AG09319 (cell line): Measurements from ENCODE around the gene LINC01488.

Experiments used
- DNase-seq: peaks from one replicate; pipeline ENCODE4 v3.0.0-alpha.2; 2010; ENCODE audit warnings: low read depth; ENCODE audit errors: extremely low read depth
- CTCF ChIP-seq: IDR thresholded peaks from 2 replicates; pipeline ENCODE4 v1.5.1; 2011; ENCODE audit warnings: low read depth, mild to moderate bottlenecking, inconsistent platforms, low read length, moderate library complexity

The LINC01488 gene

GRCh38 chr11:69504127-69504526, 22.7 kb downstream of the LINC01488 start:
- DNase-seq, result no peak
- no peak for TF ChIP-seq CTCF

GRCh38 chr11:69504576-69505335, 23.3 kb downstream of the LINC01488 start:
- DNase-seq, result no peak
- no peak for TF ChIP-seq CTCF

- DNase-seq, result no peak
- no peak for TF ChIP-seq CTCF
Observed at GRCh38 chr11:69508974-69509373, 27.5 kb downstream of the LINC01488 start.

GRCh38 chr11:69509381-69509780, 27.9 kb downstream of the LINC01488 start:
- TF ChIP-seq CTCF, result no peak
- no peak for DNase-seq

GRCh38 chr11:69509846-69510390, 28.5 kb downstream of the LINC01488 start:
- no peak for DNase-seq
- no peak for TF ChIP-seq CTCF

- TF ChIP-seq CTCF, result no peak
- no peak for DNase-seq
Observed at GRCh38 chr11:69510471-69511357, 29.3 kb downstream of the LINC01488 start.
